ENCODE measurements around the gene CCDC196. TPM values are rescaled to one million over a fixed set of nuclear protein-coding genes. Genes with fewer than 3 reads are reported as not detected.

Gene CCDC196
- total RNA-seq, 2 experiments from 2014 or later, result not detected

GRCh38 chr14:66487164-66487563, 993 bp downstream of the CCDC196 start:
- Mint-ChIP-seq H3K4me3 (no peak overlapping the region), H3K36me3 (ENCODE audit: low read depth) (no peaks in the 10 kb centered on the region), H3K4me1 (ENCODE audit: low read depth) (no peaks in the 10 kb centered on the region), H3K27ac (no peak overlapping the region), H3K27me3 (no peaks in the 10 kb centered on the region), H3K9me3 (no peaks in the 10 kb centered on the region)
- POLR2A ChIA-PET, result no interaction called here
- Histone ChIP-seq H3K36me3 (ENCODE audit: insufficient read depth, low read length) (no peaks in the 10 kb centered on the region), H3K27ac (ENCODE audit: low read depth in 1 of 2, low read length in 2 of 2) (no peak overlapping the region), H3K9me3 (ENCODE audit: control insufficient read depth in 1 of 2, insufficient read depth in 1 of 2, low read length in 2 of 2) (no peaks in the 10 kb centered on the region), H3K27me3 (ENCODE audit: control insufficient read depth in 1 of 2, insufficient read depth in 2 of 2, low read length in 2 of 2) (no peaks in the 10 kb centered on the region), H3K4me1 (ENCODE audit: insufficient read depth, low read length) (no peaks in the 10 kb centered on the region), H3K4me3 (ENCODE audit: low read length) (no peak overlapping the region)
- intact Hi-C loops (cut with DNase I, micrococcal nuclease), result no loop called here
- CTCF ChIA-PET, result no interaction called here
- DNase-seq (no peak), ATAC-seq (ENCODE audit: poor library complexity) (no peak)
- TF ChIP-seq, protein P1, sequence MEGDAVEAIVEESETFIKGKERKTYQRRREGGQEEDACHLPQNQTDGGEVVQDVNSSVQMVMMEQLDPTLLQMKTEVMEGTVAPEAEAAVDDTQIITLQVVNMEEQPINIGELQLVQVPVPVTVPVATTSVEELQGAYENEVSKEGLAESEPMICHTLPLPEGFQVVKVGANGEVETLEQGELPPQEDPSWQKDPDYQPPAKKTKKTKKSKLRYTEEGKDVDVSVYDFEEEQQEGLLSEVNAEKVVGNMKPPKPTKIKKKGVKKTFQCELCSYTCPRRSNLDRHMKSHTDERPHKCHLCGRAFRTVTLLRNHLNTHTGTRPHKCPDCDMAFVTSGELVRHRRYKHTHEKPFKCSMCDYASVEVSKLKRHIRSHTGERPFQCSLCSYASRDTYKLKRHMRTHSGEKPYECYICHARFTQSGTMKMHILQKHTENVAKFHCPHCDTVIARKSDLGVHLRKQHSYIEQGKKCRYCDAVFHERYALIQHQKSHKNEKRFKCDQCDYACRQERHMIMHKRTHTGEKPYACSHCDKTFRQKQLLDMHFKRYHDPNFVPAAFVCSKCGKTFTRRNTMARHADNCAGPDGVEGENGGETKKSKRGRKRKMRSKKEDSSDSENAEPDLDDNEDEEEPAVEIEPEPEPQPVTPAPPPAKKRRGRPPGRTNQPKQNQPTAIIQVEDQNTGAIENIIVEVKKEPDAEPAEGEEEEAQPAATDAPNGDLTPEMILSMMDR (IDR thresholded peaks at IDR 0.05), result no peak

- TF ChIP-seq, protein P1 (IDR thresholded peaks at IDR 0.05), result no peak
- intact Hi-C loops (cut with DNase I, micrococcal nuclease), result loop anchor here (5.0 to 10.0 kb wide), 3 partner anchors 74 to 254 kb away; no protein-coding TSS in a partner anchor
- ATAC-seq (ENCODE audit: poor library complexity) (no peak), DNase-seq (no peak)
- Mint-ChIP-seq H3K27ac (no peak overlapping the region), H3K4me1 (ENCODE audit: low read depth) (peaks cover 3% of the 10 kb centered on the region), H3K27me3 (no peaks in the 10 kb centered on the region), H3K9me3 (no peaks in the 10 kb centered on the region), H3K36me3 (ENCODE audit: low read depth) (no peaks in the 10 kb centered on the region), H3K4me3 (no peak overlapping the region)
- Histone ChIP-seq H3K4me1 (ENCODE audit: insufficient read depth, low read length) (no peaks in the 10 kb centered on the region), H3K27ac (ENCODE audit: low read depth in 1 of 2, low read length in 2 of 2) (no peak overlapping the region), H3K9me3 (ENCODE audit: control insufficient read depth in 1 of 2, insufficient read depth in 1 of 2, low read length in 2 of 2) (no peaks in the 10 kb centered on the region), H3K36me3 (ENCODE audit: insufficient read depth, low read length) (no peaks in the 10 kb centered on the region), H3K27me3 (ENCODE audit: control insufficient read depth in 1 of 2, insufficient read depth in 2 of 2, low read length in 2 of 2) (no peaks in the 10 kb centered on the region), H3K4me3 (ENCODE audit: low read length) (no peak overlapping the region)
- ChIA-PET CTCF (interaction anchor here (0.6 kb wide), 1 partner anchor 1189 kb away, joined by 3 read pairs; no protein-coding TSS in a partner anchor), POLR2A (no interaction called here)
Measured at GRCh38 chr14:66490143-66491111, 4.3 kb downstream of the CCDC196 start.

DNA sequence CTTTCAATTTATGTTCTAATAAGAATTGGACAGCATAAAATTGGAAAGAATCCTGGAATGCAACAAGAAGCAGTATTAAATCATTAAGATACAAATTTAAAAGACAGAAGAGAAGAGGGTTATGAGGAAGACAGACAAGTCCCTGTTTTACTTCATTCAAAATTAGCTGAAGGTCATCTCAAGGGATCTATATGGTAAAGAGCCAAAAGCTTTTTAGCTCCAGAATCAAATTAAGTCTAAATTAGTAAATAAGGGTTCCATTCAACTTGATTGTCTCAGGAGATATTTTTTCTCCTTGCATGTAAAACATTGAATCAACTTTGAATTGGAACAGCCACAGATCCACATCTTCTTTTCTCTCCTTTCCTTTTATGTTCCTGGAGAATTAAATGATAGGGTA, 7.6 kb downstream of the CCDC196 start:
- Histone ChIP-seq H3K4me3 (ENCODE audit: low read length) (no peak overlapping the region), H3K27ac (ENCODE audit: low read depth in 1 of 2, low read length in 2 of 2) (no peak overlapping the region), H3K4me1 (ENCODE audit: insufficient read depth, low read length) (no peaks in the 10 kb centered on the region), H3K27me3 (ENCODE audit: control insufficient read depth in 1 of 2, insufficient read depth in 2 of 2, low read length in 2 of 2) (no peaks in the 10 kb centered on the region), H3K36me3 (ENCODE audit: insufficient read depth, low read length) (no peaks in the 10 kb centered on the region), H3K9me3 (ENCODE audit: control insufficient read depth in 1 of 2, insufficient read depth in 1 of 2, low read length in 2 of 2) (no peaks in the 10 kb centered on the region)
- no peaks in the 10 kb centered on the region for H3K36me3 Mint-ChIP-seq (ENCODE audit: low read depth)
- ChIA-PET CTCF (no interaction called here), POLR2A (no interaction called here)
- no peaks in the 10 kb centered on the region for H3K9me3 Mint-ChIP-seq
- TF ChIP-seq, protein P1 (IDR thresholded peaks at IDR 0.05), result no peak
- DNase-seq (no peak), ATAC-seq (ENCODE audit: poor library complexity) (no peak)
- H3K4me3 Mint-ChIP-seq, result no peak overlapping the region
- no peaks in the 10 kb centered on the region for H3K27me3 Mint-ChIP-seq
- intact Hi-C loops (cut with DNase I, micrococcal nuclease), result loop anchor here (2.0 to 10.0 kb wide), 4 partner anchors 71 to 791 kb away; no protein-coding TSS in a partner anchor
- H3K27ac Mint-ChIP-seq, result no peak overlapping the region
- H3K4me1 Mint-ChIP-seq (ENCODE audit: low read depth), result peaks cover 24% of the 10 kb centered on the region

Data from CD4-positive, alpha-beta T cell (primary cell).